ENCODE measurements around the gene MAN1B1. TPM values are rescaled to one million over a fixed set of nuclear protein-coding genes. Genes with fewer than 3 reads are reported as not detected.

MAN1B1 gene
- total and polyA plus RNA-seq, 2 of the 8 experiments (the other 6 are each of a cell fraction or from before 2014, with no cell fraction given), result 33.7 to 36.3 TPM

- Histone ChIP-seq H3K9ac (replicated peaks in 1 of 4; ENCODE audit: extremely low read depth in 1 of 4, low read depth in 3 of 4, low read length in 3 of 4) (no peak overlapping the region), H4K91ac (replicated peaks; ENCODE audit: insufficient read length, low read length) (no peak overlapping the region), H3K56ac (replicated peaks; ENCODE audit: insufficient read length, low read depth, low read length) (no peak overlapping the region), H3K27me3 (replicated peaks in 1 of 4; ENCODE audit: control insufficient read depth in 3 of 4, extremely low read depth in 1 of 4, insufficient read depth in 3 of 4, low read length in 3 of 4) (no peaks in the 10 kb centered on the region; a peak in 3 of 7 replicates), H2AK5ac (ENCODE audit: low read depth, low read length) (no peak overlapping the region), H3K4me1 (replicated peaks in 1 of 4; ENCODE audit: control insufficient read depth in 3 of 4, insufficient read depth in 4 of 4, low read length in 3 of 4) (peaks cover 0 to 2% (median 0%) of the 10 kb centered on the region in 4 experiments; a peak in 4 of 7 replicates), H3K18ac (ENCODE audit: extremely low read depth, low read length) (no peak overlapping the region), H3K9me3 (ENCODE audit: insufficient read depth in 2 of 2, low read depth in 1 of 2, low read length in 1 of 2) (no peaks in the 10 kb centered on the region), H3K23ac (ENCODE audit: insufficient read length) (no peak overlapping the region), H3K79me2 (ENCODE audit: control insufficient read depth in 1 of 2, insufficient read depth in 2 of 2, low read length in 2 of 2) (no peaks in the 10 kb centered on the region), H3K36me3 (ENCODE audit: control insufficient read depth in 2 of 4, insufficient read depth in 4 of 4, low read length in 3 of 4) (peaks cover 0 to 3% (median 0%) of the 10 kb centered on the region in 4 experiments; a peak in 1 of 8 replicates), H3K4ac (replicated peaks; ENCODE audit: insufficient read length, low read depth, low read length) (no peak overlapping the region), H2BK12ac (ENCODE audit: low read depth, low read length) (no peak overlapping the region), H4K8ac (ENCODE audit: extremely low read depth, insufficient read depth, low read length) (no peak overlapping the region), H2BK5ac (ENCODE audit: low read depth, low read length) (no peak overlapping the region), H2BK120ac (replicated peaks; ENCODE audit: low read depth, low read length) (no peak overlapping the region), H2BK15ac (ENCODE audit: low read length) (no peak overlapping the region), H3K4me2 (ENCODE audit: insufficient read depth in 1 of 2, low read depth in 2 of 2, low read length in 2 of 2) (no peak overlapping the region), H3K4me3 (ENCODE audit: extremely low read depth in 1 of 4, insufficient read depth in 2 of 4, low read depth in 3 of 4, low read length in 4 of 4) (no peak overlapping the region), H3K79me1 (ENCODE audit: low read depth, low read length) (no peaks in the 10 kb centered on the region), H4K20me1 (replicated peaks in 1 of 2; ENCODE audit: control insufficient read depth in 1 of 2, insufficient read depth in 2 of 2, low read length in 2 of 2) (peaks cover 2 to 5% of the 10 kb centered on the region in 2 experiments), H3K27ac (ENCODE audit: low read depth, low read length) (no peak overlapping the region), H4K5ac (ENCODE audit: insufficient read length, low read depth, low read length) (no peak overlapping the region), H2BK20ac (ENCODE audit: low read length) (no peak overlapping the region), H3K23me2 (ENCODE audit: low read depth, low read length) (no peaks in the 10 kb centered on the region), H2AFZ (ENCODE audit: low read length) (no peak overlapping the region), H3K14ac (ENCODE audit: insufficient read length) (no peak overlapping the region)
- no peak for DNase-seq (ENCODE audit: low read depth in 1 of 2, low spot score in 2 of 2)
- ChIA-PET POLR2A (ENCODE audit: partially characterized antibody) (interaction anchor here (1.8 kb wide), 1 partner anchor 26 kb away, joined by 5 read pairs; no protein-coding TSS in a partner anchor), CTCF (ENCODE audit: partially characterized antibody) (interaction anchor here (0.7 to 3.8 kb wide), 10 partner anchors 9 to 90 kb away, joined by 3 to 63 read pairs (median 10); partner anchors contain the start of genes ABCA2, NPDC1, PTGDS and SAPCD2)
- no peak for FAIRE-seq
- TF ChIP-seq HDAC6 (IDR thresholded peaks at IDR 0.05; ENCODE audit: low read depth, low read length) (no peak), FOSL1 (IDR thresholded peaks at IDR 0.05; ENCODE audit: insufficient read depth, low read depth, low read length) (no peak), CREB1 (IDR thresholded peaks at IDR 0.05) (no peak), SAP30 (IDR thresholded peaks at IDR 0.05; ENCODE audit: insufficient read depth, insufficient replicate concordance, low read length) (no peak), SRF (IDR thresholded peaks at IDR 0.05; ENCODE audit: low read depth, low read length) (no peak), CHD2 (IDR thresholded peaks at IDR 0.05; ENCODE audit: low read length) (no peak), CBX5 (IDR thresholded peaks at IDR 0.05; ENCODE audit: low read depth, low read length) (no peak), SP2 (IDR thresholded peaks at IDR 0.05; ENCODE audit: low read length) (no peak), RAD21 (IDR thresholded peaks at IDR 0.05 in 1 of 2, conservative IDR thresholded peaks at IDR 0.05 in 1 of 2; ENCODE audit: low read depth in 2 of 2, low read length in 2 of 2) (no peak)
- TF ChIP-seq, protein P1, sequence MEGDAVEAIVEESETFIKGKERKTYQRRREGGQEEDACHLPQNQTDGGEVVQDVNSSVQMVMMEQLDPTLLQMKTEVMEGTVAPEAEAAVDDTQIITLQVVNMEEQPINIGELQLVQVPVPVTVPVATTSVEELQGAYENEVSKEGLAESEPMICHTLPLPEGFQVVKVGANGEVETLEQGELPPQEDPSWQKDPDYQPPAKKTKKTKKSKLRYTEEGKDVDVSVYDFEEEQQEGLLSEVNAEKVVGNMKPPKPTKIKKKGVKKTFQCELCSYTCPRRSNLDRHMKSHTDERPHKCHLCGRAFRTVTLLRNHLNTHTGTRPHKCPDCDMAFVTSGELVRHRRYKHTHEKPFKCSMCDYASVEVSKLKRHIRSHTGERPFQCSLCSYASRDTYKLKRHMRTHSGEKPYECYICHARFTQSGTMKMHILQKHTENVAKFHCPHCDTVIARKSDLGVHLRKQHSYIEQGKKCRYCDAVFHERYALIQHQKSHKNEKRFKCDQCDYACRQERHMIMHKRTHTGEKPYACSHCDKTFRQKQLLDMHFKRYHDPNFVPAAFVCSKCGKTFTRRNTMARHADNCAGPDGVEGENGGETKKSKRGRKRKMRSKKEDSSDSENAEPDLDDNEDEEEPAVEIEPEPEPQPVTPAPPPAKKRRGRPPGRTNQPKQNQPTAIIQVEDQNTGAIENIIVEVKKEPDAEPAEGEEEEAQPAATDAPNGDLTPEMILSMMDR (IDR thresholded peaks at IDR 0.05; ENCODE audit: control extremely low read depth in 1 of 3, insufficient read depth in 1 of 3, low read depth in 1 of 3, low read length in 3 of 3), result no peak
- 88% methylated on average over 10 of the region's 10 CpGs; no CpG with 5 or more reads in 1 of the 2 experiments for WGBS, 2 experiments (ENCODE audit: extremely low coverage in 1 of 2, insufficient coverage in 1 of 2, insufficient read length in 1 of 2, insufficient replicate concordance in 2 of 2, low coverage in 1 of 2, low lambda C conversion rate in 2 of 2, missing lambda C conversion rate in 1 of 2)
Observed at GRCh38 chr9:137037483-137037882, 49.3 kb upstream of the MAN1B1 start.
